Left lung (tissue), 10 donors: ENCODE measurements around the gene OPRM1. TPM values are rescaled to one million over a fixed set of nuclear protein-coding genes. Genes with fewer than 3 reads are reported as not detected.
A peak's percentile ranks its signal among the peaks of the same experiment; 100 is the strongest.
"Not testable (repeated sequence)": the region's sequence is repeated elsewhere in the genome, so short reads cannot be mapped to it uniquely, and the experiment has no call there.

Experiments
- ATAC-seq: fragments of 200-7000 bp; cut with Tn5 transposase; one replicate; pipeline ENCODE4 v1.9.1; 2020; ENCODE audit warnings: moderate library complexity
- DNase-seq, 4 donors: peaks; one replicate each; pipeline ENCODE4 v3.0.0-alpha.2; 2013 to 2020
- H3K27ac ChIP-seq, 2 donors: fragments of 200-600 bp; sonication (generic) in 1 of 2; one replicate each; pipeline versions ENCODE4 v1.5.0 to v1.8.0; 2020 to 2021
- H3K27me3 ChIP-seq, 2 donors: fragments of 200-600 bp; sonication (generic) in 1 of 2; one replicate each; pipeline versions ENCODE4 v1.5.0 to v1.8.0; 2020 to 2021
- H3K36me3 ChIP-seq, 2 donors: fragments of 200-600 bp; sonication (generic) in 1 of 2; one replicate each; pipeline versions ENCODE4 v1.5.0 to v1.8.0; 2020 to 2021
- H3K4me1 ChIP-seq, 2 donors: fragments of 200-600 bp; one replicate each; pipeline ENCODE4 v1.8.0; 2021
- H3K4me3 ChIP-seq, 2 donors: fragments of 200-600 bp; sonication (generic) in 1 of 2; one replicate each; pipeline versions ENCODE4 v1.5.0 to v1.8.0; 2020 to 2021; ENCODE audit warnings: mild to moderate bottlenecking in 1 of 2
- H3K9me3 ChIP-seq, 2 donors: fragments of 200-600 bp; sonication (generic) in 1 of 2; one replicate each; pipeline versions ENCODE4 v1.5.0 to v1.8.0; 2020 to 2021
- CTCF ChIP-seq, 2 donors: fragments of 200-600 bp; sonication (generic) in 1 of 2; IDR thresholded peaks; one replicate each; pipeline versions ENCODE4 v1.5.0 to v1.8.0; 2021; ENCODE audit warnings: antibody characterized with exemption in 2 of 2
- intact Hi-C, 2 donors: fragments of 100-400 bp; cut with DNase I; formaldehyde crosslinking; loops; one replicate each; pipeline versions ENCODE4 v1.11.2 to v1.14.2; 2022
- polyA plus RNA-seq, 6 donors: library from polyadenylated mRNA; unstranded; fragments of 120-200 nt; gene quantifications; one replicate each; pipeline ENCODE4 v1.2.1, GENCODE V29; 2013; ENCODE audit not compliant: insufficient read length in 6 of 6
- total RNA-seq, 2 donors: library from RNA; stranded (reverse); fragmentation: NEBNext Ultra II Directional; extraction: Animal tissue kit (Norgen Biotek cat#: 25700); gene quantifications; one replicate each; pipeline ENCODE4 v1.2.1, GENCODE V29; 2021
- donor health status: DM: no; HTN: yes; CAD: no.
- donor health status: DM: no; HTN: no; CAD: no.

OPRM1 gene
- total and polyA plus RNA-seq, 8 donors: not detected

- H3K27ac ChIP-seq: peak overlapping the region in 1 of 2 donors; percentile 16
- ATAC-seq (peak; percentile 50), DNase-seq (peak in 2 of 4 donors; percentile 79 to 85)
- H3K36me3 ChIP-seq: peaks cover 0 to 11% of the 10 kb centered on the region in 2 donors
- H3K4me3 ChIP-seq: no peak overlapping the region
- intact Hi-C loops: no loop called here
- H3K9me3 ChIP-seq: no peaks in the 10 kb centered on the region
- H3K4me1 ChIP-seq: peaks cover 3 to 11% of the 10 kb centered on the region in 2 donors
- no peaks in the 10 kb centered on the region for H3K27me3 ChIP-seq
- no peak for TF ChIP-seq CTCF (IDR thresholded peaks at IDR 0.05)
Observed at GRCh38 chr6:154197196-154197860, 158.3 kb downstream of the OPRM1 start.

- H3K27me3 ChIP-seq, H3K4me3 ChIP-seq, intact Hi-C loops, H3K9me3 ChIP-seq, DNase-seq: not testable (repeated sequence)
- peak overlapping the region in 1 of 2 donors; percentile 67 for H3K27ac ChIP-seq
- H3K4me1 ChIP-seq: peaks cover 3 to 11% of the 10 kb centered on the region in 2 donors
- H3K36me3 ChIP-seq: peaks cover 0 to 11% of the 10 kb centered on the region in 2 donors
- ATAC-seq: peak; percentile 46
Observed at GRCh38 chr6:154201688-154202087, 162.6 kb downstream of the OPRM1 start.

- Histone ChIP-seq H3K36me3 (peaks cover 0 to 11% of the 10 kb centered on the region in 2 donors), H3K27me3 (no peaks in the 10 kb centered on the region), H3K27ac (peak overlapping the region in 1 of 2 donors; percentile 67), H3K9me3 (no peaks in the 10 kb centered on the region), H3K4me3 (no peak overlapping the region), H3K4me1 (peaks cover 3 to 6% of the 10 kb centered on the region in 2 donors)
- no peak for TF ChIP-seq CTCF (IDR thresholded peaks at IDR 0.05)
- DNase-seq (no peak), ATAC-seq (peak; percentile 52)
- intact Hi-C loops: no loop called here
Observed at GRCh38 chr6:154202339-154202738, 163.3 kb downstream of the OPRM1 start.

GRCh38 chr6:154202958-154203357 is 163.9 kb downstream of the OPRM1 start:
- Histone ChIP-seq H3K27ac (peak overlapping the region in 1 of 2 donors; percentile 67), H3K4me3 (no peak overlapping the region), H3K27me3 (no peaks in the 10 kb centered on the region), H3K36me3 (peaks cover 0 to 17% of the 10 kb centered on the region in 2 donors), H3K4me1 (peaks cover 0 to under 1% of the 10 kb centered on the region in 2 donors), H3K9me3 (no peaks in the 10 kb centered on the region)
- no peak for DNase-seq
- intact Hi-C loops: no loop called here
- TF ChIP-seq CTCF (IDR thresholded peaks at IDR 0.05): no peak
- no peak for ATAC-seq

GRCh38 chr6:154206141-154206540 is 167.1 kb downstream of the OPRM1 start:
- H3K36me3 ChIP-seq: peaks cover 0 to 9% of the 10 kb centered on the region in 2 donors
- no peak overlapping the region for H3K4me3 ChIP-seq
- no peaks in the 10 kb centered on the region for H3K9me3 ChIP-seq
- no peak for ATAC-seq
- intact Hi-C loops: no loop called here
- H3K27ac ChIP-seq: no peak overlapping the region
- DNase-seq: no peak
- TF ChIP-seq CTCF (IDR thresholded peaks at IDR 0.05): no peak
- no peaks in the 10 kb centered on the region for H3K4me1 ChIP-seq
- no peaks in the 10 kb centered on the region for H3K27me3 ChIP-seq

- H3K9me3 ChIP-seq: no peaks in the 10 kb centered on the region
- H3K27me3 ChIP-seq: no peaks in the 10 kb centered on the region
- no peaks in the 10 kb centered on the region for H3K4me1 ChIP-seq
- no peak for ATAC-seq
- TF ChIP-seq CTCF (IDR thresholded peaks at IDR 0.05): no peak
- H3K4me3 ChIP-seq: no peak overlapping the region
- peaks cover 0 to 12% of the 10 kb centered on the region in 2 donors for H3K36me3 ChIP-seq
- H3K27ac ChIP-seq: no peak overlapping the region
- intact Hi-C loops: no loop called here
- DNase-seq: no peak
Observed at GRCh38 chr6:154206996-154207395, 168.0 kb downstream of the OPRM1 start.
